PFSK-1 (cell line): Measurements from ENCODE around the gene ZNF594. TPM values are rescaled to one million over a fixed set of nuclear protein-coding genes. Genes with fewer than 3 reads are reported as not detected.

ENCODE experiments used
- FOXP2 ChIP-seq: optimal IDR thresholded peaks from 2 replicates; pipeline ENCODE3; 2011; ENCODE audit warnings: borderline replicate concordance, control low read depth, inconsistent platforms; ENCODE audit not compliant: insufficient read depth; ENCODE audit errors: extremely low read length, extremely low read depth
- POLR2AphosphoS5 ChIP-seq: IDR thresholded peaks from 2 replicates; pipeline ENCODE4 v1.6.1; 2012; ENCODE audit warnings: low read depth, mild to moderate bottlenecking, control low read depth, low read length, moderate library complexity
- SIN3A ChIP-seq: IDR thresholded peaks from 2 replicates; pipeline ENCODE4 v1.6.1; 2012; ENCODE audit warnings: mild to moderate bottlenecking, low read length, moderate library complexity, borderline replicate concordance; ENCODE audit not compliant: insufficient read depth
- TAF1 ChIP-seq: IDR thresholded peaks from 2 replicates; pipeline ENCODE4 v1.6.1; 2012; ENCODE audit warnings: low read length, control low read depth, borderline replicate concordance; ENCODE audit not compliant: insufficient read depth
- polyA plus RNA-seq: library from polyadenylated mRNA; unstranded; fragments of >200 nt; gene quantifications from one replicate; pipeline ENCODE4 v1.2.1, GENCODE V29; 2012; ENCODE audit warnings: low read depth, missing spikeins; ENCODE audit not compliant: insufficient read length
- TF ChIP-seq, protein P1 (sequence below), 2 experiments: IDR thresholded peaks; 2 replicates each; pipeline versions ENCODE4 v1.6.1 to v1.8.0; 2011 to 2012; ENCODE audit warnings: low read depth in 2 of 2, low read length in 2 of 2, control low read depth in 1 of 2, inconsistent platforms in 1 of 2, mild to moderate bottlenecking in 1 of 2, moderate library complexity in 1 of 2; ENCODE audit not compliant: insufficient read depth in 1 of 2

ZNF594 gene
- polyA plus RNA-seq = 2.1 TPM

DNA sequence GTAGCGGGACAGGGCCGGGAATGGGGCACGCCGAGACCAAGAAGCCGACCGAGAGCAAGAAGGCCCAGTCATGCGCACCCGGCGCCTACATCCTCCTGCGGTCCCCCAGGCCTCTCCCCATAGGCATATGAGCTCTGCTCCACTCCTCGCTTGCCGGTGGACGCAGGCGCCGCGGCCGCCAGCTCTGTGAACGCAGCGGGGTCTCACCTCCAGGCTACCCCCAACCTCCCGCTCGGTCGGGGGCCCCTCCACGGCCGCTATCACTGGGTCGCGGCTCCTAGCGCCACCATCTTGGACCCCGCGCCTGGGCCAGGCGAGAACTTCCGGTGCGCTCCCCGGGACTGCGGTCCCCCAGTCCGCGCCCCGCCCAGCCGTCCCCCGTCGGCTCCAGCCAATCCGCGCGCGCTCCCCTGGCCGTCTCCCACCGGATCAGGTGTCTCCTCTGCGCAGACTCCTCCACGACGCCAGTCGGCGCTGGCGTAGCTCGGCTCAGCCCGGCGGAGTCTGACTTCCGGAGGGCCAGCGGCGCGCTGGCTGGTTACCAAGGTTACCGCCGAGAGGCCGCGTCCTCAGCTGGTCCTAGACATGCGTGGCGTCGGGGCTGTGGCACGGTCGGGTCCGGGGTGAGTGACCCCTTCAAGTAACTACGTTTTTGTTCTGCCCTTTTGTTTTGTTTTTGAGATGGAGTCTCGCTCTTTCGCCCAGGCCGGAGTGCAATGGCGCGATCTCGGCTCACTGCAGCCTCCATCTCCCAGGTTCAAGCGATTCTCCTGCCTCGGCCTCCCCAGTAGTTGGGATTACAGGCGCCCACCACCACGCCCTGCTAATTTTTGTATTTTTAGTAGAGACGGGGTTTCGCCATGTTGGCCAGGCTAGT, at the start of gene ZNF594:
TSS of gene ZNF594 (minus strand) at position 328 of the 877 bp plus-strand sequence. CDS start 7,612 bp downstream, outside the sequence.
- TF ChIP-seq, protein P1, sequence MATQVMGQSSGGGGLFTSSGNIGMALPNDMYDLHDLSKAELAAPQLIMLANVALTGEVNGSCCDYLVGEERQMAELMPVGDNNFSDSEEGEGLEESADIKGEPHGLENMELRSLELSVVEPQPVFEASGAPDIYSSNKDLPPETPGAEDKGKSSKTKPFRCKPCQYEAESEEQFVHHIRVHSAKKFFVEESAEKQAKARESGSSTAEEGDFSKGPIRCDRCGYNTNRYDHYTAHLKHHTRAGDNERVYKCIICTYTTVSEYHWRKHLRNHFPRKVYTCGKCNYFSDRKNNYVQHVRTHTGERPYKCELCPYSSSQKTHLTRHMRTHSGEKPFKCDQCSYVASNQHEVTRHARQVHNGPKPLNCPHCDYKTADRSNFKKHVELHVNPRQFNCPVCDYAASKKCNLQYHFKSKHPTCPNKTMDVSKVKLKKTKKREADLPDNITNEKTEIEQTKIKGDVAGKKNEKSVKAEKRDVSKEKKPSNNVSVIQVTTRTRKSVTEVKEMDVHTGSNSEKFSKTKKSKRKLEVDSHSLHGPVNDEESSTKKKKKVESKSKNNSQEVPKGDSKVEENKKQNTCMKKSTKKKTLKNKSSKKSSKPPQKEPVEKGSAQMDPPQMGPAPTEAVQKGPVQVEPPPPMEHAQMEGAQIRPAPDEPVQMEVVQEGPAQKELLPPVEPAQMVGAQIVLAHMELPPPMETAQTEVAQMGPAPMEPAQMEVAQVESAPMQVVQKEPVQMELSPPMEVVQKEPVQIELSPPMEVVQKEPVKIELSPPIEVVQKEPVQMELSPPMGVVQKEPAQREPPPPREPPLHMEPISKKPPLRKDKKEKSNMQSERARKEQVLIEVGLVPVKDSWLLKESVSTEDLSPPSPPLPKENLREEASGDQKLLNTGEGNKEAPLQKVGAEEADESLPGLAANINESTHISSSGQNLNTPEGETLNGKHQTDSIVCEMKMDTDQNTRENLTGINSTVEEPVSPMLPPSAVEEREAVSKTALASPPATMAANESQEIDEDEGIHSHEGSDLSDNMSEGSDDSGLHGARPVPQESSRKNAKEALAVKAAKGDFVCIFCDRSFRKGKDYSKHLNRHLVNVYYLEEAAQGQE (IDR thresholded peaks at IDR 0.05; ENCODE audit: insufficient read depth in 1 of 2, low read depth in 2 of 2, low read length in 2 of 2) = peak in 1 of 2 experiments; percentile 49; a peak in 1 of 4 replicates
- TF ChIP-seq POLR2AphosphoS5 = peak; percentile 85
- peak; percentile 62; the same call in 1 of the 2 replicates for TF ChIP-seq TAF1
- peak; percentile 96; the same call in 1 of the 2 replicates for TF ChIP-seq SIN3A
- peak; percentile 94 for TF ChIP-seq FOXP2

DNA sequence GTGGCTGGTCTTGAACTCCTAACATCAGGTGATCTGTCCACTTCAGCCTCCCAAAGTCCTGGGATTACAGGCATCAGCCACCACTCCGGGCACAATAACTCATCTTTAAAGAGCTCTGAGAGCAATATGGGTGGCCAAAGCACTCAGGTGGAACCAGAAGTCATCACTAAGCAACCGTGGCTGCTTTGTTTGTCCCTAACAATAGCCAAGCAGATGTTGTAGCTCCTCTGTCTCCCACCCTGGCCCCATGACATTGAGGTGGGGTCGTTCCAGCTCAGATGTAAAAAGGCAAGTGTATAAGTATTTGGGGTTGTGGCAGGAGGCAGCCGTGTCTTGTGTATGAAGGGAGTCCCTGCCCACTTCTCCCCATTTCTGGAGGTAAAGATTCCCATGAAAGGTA, 46.7 kb upstream of the ZNF594 start:
- TF ChIP-seq, protein P1 (IDR thresholded peaks at IDR 0.05; ENCODE audit: insufficient read depth in 1 of 2, low read depth in 2 of 2, low read length in 2 of 2) = no peak
- no peak for TF ChIP-seq FOXP2
- no peak for TF ChIP-seq POLR2AphosphoS5
- TF ChIP-seq SIN3A = no peak
- no peak for TF ChIP-seq TAF1

DNA sequence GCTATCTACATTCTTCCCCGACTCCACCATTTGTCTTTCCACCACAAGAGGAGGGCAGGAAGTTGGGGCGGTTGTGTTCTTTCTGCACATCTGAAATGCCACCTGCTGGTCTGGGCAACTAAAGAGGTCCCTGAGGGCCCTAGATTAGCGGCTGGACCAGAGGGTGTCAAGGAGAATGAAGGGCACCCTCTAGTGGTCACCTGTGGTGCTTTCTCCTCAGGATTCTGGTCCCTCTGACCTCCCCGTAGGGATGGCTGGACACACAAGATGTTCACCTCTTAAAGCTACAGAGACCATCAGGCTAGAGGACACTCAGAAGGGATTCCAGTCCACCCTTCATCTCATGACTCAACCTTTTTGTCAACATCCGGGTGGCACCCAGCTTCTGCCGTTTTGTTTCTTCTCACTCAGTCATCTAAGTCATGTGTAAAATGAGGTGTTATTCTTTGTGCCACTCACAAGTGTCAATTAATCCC, 45.9 kb upstream of the ZNF594 start:
- TF ChIP-seq POLR2AphosphoS5 (no peak), FOXP2 (no peak), TAF1 (no peak), SIN3A (no peak)
- TF ChIP-seq, protein P1 (IDR thresholded peaks at IDR 0.05; ENCODE audit: insufficient read depth in 1 of 2, low read depth in 2 of 2, low read length in 2 of 2) = no peak

DNA sequence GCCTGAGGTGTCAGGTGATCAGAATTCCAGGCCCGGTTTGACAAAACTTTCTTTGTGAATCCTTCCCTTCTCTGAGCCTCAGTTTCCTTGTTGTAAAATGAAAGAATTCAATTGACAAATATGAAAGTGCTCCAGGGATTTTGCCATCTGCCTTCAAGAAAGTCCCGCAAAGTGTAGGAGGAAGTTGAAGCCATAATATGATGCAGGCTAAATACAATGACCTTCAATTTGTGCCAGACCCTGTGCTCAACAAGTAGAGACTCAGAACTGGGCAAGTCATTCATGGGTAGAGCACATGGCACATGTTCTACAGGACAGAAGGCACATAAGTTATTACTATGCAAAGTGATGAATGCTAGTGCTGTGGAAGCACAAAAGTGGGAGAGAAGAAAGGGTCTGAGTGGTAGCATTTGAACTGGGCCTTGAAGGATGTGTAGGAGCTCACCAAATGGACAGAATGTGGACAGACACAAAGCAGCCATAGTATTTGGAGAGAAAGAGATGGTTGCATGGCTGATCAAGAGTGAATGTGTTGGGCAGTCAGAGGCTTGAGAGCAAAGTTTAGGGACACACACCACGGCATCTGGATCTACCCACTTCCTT, 45.4 kb upstream of the ZNF594 start:
- TF ChIP-seq, protein P1 (IDR thresholded peaks at IDR 0.05; ENCODE audit: insufficient read depth in 1 of 2, low read depth in 2 of 2, low read length in 2 of 2) = no peak
- TF ChIP-seq SIN3A = no peak
- no peak for TF ChIP-seq TAF1
- no peak for TF ChIP-seq POLR2AphosphoS5
- no peak for TF ChIP-seq FOXP2
